Stimulated activated CD4-positive, alpha-beta T cell treated with anti-CD3 and anti-CD28 coated beads, Interleukin-15, amount 100 ng/mL, for 24 hours (primary cell): Measurements from ENCODE around the gene NTM.

Experiments
- DNase-seq: peaks from one replicate; pipeline ENCODE4 v3.0.0-alpha.2; 2020

NTM gene

GRCh38 chr11:131614631-131615030 lies 244.2 kb downstream of the NTM start:
- no peak for DNase-seq

DNA sequence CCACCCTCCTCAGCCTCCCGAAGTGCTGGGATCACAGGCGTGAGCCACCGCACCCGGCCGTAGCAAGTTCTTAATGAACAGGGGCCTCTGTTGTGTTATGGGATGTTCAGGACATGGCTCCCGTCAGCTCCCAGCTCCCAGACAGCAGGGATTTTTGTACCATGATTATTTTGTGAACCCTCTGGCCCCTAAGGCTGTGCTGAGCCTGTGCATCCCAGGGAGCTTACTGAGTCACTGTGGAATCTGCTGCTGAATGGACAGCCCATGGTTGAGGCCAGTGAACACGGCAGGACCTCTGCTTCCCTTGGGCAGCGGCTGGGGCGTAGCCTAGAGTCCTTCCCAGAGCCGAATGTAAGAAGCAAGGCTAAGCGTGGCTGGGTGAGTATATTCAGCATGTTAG lies 245.2 kb downstream of the NTM start:
- DNase-seq: no peak

DNA sequence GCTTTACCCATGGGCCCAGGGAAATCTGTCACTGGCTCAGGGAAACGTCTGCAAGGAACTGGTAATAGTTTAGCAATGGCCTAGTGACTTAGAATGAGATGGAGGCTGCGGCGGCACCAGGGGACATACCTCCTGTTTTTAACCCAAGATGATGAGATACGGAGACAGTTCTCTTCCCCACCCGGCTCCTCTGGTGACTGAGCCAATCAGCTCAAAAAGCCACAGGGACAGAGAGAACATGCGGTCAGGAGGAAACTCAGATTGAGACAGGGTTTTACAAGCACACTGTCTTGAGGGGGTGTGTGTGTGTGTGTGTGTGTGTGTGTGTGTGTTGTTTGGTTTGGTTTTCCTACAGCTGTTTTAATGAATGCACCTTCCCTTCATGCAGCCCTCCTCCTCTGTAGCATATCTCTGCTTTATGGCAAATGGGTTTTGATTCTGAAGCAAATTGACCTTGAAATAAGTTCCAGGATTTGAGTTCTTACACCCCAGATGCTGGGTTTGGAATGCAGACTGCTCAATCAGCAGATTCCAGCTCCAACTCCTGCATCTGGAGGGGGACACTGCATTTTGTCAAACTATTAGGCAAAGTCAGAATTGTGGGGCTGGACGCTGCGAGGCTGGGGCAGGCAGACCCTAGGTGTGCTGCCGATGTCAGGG lies 246.2 kb downstream of the NTM start:
- no peak for DNase-seq

DNA sequence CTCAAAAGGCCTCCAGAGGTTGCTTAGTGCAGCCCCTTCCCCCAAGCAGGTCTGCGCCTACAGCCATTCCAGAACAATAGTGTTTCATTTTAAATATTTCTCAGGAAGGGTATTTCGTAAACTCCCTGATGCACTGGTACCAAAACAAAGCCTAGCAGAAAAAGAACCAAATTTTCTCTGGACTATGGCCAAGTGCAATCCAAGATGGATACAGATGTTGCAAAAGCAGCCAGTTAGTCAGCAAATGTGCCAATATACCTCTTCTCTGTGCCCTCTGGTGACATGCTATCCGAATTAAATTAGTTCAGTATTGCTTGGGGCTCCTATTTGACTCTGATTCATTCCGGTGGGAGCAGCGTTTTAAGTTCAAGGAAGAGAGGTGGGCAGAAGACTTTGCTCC lies 247.8 kb downstream of the NTM start:
- no peak for DNase-seq

DNA sequence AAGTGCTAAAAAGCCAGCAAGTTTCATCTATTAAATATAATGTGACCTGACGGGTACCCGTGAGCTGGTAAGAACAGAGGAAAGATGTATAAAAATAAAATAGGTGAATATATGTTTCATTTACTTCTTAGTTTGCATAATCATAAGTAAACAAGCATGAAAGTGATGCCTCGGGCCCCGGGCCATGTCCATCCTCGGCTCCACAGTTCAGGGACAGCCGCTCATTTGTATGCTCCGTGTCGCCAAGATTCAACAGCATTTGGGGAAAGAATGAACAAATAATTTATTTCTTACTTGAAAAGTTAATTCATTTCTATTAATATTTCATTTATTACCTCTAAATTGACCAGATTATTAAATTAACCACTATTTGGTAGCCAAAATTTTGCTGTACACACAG lies 251.8 kb downstream of the NTM start:
- no peak for DNase-seq

- DNase-seq: no peak
Measured at GRCh38 chr11:131624531-131624930, 254.1 kb downstream of the NTM start.

DNA sequence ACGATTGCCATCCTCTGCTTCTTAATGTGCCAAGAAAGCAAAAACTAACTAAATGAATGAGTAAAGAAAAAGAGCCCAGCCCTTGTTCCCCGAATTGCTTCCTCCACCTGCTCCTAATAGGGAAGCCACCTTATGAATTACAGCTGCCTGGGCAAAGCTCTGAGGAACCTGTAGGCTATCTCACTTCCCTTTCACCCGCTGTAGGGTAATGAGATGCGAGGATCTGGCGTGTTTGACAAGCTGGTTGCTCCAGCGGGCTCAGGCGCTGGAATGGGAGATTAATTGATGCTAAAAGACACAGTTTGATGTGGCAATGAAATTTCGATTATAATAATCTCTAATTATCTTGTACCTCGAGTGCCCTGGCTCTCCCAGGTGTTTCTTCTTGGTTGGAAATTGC lies 256.4 kb downstream of the NTM start:
- DNase-seq: no peak

DNA sequence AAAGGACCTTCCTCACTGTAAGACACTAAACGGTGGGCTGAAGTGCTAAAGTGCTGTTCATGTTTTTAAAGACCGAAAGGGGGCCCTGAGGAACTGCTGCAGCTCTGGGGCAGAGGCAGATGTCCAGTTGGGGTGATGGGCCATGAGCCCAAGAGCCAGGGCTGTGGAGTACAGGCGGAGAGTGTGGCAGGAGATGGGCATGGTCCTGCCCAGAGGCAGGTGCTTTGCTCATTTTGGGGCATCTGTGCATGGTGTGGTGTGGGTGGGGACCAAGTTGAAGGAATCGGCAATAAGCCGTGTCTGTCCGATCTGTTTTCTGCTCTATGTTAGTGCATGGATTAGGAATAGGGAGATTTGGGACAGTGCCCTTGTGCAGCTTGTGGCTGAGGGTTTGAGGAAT lies 258.3 kb downstream of the NTM start:
- no peak for DNase-seq

GRCh38 chr11:131629925-131630540 lies 259.6 kb downstream of the NTM start:
- no peak for DNase-seq

- DNase-seq: no peak
Measured at GRCh38 chr11:131632971-131633370, 262.6 kb downstream of the NTM start.

- DNase-seq: no peak
Measured at GRCh38 chr11:131633921-131634715, 263.7 kb downstream of the NTM start.

DNA sequence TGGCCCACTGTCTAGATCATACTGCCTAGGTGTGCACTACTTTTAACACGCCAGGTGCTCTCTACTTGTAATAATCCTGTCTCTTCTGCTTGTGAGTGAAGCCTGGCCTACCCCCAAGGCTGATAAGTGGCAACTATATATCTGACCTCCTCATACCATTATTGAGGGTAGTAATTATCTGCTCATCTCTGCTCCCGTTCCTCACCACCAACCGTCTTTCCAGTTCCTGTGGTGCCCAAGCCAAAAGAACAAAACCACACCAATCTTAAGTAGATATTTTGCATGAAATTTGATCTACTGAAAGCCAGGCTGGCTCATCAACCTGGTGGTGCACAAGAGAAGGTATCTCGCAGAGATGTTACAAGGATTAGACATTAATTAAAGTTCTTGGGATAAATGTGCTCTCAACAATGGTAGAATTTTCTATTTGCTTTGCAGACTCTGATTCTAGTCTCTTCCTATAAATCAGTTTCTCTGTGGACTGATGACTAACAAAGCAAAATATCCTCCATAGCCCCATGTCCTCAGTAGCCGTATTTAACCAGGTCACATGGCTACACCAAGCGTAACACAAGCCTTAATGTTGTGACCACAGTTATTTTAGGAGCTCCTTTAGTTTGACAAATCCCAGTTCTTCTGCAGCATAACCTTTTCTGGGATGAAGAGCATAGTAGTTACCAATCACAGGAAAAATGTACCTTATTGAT lies 267.2 kb downstream of the NTM start:
- no peak for DNase-seq

GRCh38 chr11:131638889-131639288 lies 268.5 kb downstream of the NTM start:
- no peak for DNase-seq

DNA sequence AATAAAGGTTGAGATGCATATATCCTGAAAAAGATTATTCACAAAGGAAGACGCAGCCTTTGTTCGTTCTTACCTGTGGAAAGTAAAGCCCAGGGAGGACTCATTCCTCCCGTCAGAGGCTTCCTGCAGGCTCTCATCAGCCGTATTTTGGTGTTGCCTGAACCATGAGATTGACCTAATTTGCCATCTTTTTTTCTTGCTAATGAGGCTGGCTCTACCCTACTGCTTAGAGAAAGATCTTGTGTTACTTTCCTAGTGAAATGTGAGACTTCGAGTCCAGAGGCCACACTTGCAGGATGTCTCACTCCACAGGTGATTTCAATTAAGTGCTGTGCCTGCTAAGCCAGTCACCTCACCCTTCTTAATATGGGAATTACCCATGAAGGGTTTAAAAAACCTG lies 269.9 kb downstream of the NTM start:
- DNase-seq: no peak

DNA sequence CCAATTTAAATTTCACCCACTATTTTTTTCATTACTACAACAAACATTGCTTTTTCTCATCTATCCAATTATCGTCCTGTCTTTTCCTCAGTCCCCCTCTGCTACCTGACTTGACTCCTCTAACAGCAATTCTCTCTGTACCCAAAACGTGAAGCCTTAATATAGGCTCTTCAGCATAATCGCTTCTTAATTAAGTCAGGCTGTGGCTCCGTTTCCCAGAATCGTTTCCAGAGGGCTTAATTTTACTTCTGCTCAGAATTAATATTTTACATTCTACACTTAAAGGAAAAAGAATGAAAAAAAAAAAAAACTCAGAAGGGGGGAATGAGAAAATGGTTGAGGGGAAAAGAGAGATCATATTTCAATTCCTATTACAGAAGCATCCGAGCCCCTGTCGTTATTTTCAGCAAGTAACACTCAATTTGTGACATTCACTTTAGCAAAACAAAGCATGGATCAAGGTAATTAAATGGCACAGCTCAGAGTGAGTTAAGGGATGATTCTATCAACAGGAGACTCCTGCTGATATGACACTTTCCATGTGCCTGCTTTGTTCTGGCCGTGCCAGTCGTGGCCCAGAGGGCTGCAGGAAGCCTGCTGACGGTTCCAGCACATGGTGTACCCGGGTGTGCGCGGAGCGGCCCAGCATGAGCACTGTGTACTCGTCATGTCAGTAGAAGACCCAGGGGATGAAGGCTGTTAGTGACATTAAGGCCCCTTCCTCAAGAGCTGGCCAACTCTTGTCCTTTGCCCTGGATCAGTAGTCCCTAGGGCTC lies 272.5 kb downstream of the NTM start:
- DNase-seq: no peak

DNA sequence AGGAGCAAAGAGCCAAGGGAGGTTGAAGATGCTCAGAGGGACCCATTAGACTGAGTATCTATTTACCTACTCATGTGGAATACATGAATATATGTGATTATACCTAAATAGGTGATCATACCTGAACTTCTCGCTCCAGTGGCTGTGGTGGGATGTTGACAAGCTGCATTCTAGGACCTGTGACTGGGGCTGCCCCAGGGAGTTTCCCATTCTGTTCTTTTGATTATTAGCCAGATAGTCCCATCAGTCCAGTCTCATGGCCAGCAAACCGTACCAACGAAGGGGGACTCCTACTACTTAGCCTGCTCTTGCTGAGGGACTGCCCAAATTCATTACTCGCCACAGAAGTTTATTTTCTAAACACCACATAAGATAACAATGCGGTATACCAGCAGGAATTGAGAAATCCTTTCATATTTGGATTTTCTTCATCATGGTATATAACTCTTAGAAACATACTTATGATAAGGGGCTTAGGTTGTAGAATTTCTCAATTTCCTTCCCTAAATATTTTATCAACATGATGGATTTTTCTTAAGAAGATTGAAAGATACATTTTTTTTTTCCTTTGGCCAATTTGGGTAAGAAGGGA lies 273.9 kb downstream of the NTM start:
- DNase-seq: no peak

- DNase-seq: no peak
Measured at GRCh38 chr11:131645237-131645636, 274.8 kb downstream of the NTM start.

GRCh38 chr11:131649856-131650255 lies 279.4 kb downstream of the NTM start:
- DNase-seq: no peak

DNA sequence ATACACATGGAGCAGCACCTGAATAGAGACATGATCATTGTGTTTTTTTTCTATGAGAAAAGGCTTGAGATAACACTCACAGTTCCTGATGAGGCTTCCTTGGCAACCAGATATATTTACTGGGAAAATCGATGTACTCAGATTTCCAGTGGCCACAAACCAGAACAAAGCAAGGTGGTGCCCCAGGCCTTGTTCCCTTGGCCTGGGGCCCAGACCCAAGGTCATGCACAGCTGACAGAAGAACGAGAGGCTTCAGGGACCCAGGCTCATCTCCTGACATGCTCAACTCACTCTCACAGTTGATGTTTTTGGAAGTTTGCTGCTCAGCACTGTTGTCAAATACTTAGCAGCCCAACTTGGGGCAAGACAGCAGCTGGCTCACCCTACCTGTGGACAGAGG lies 281.8 kb downstream of the NTM start:
- no peak for DNase-seq

- no peak for DNase-seq
Measured at GRCh38 chr11:131653260-131653659, 282.8 kb downstream of the NTM start.

DNA sequence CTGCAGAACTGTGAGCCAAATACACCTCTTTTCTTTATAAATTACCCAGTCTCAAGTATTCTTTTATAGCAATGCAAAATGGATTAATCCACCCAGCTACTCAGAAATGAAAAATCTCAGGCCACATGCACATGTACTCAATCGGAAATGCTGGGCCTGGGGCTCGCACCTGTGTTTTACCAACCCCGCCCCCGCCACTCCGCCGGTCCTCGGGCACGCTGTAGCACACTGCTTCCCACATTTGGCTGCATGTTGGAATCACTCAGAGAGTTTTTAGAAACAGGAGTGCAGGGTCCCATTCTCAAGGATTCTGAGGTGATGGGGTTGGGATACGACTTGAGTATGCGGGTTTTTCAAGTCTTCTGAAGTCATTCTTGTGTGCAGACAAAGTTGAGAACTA lies 284.4 kb downstream of the NTM start:
- DNase-seq: no peak

DNA sequence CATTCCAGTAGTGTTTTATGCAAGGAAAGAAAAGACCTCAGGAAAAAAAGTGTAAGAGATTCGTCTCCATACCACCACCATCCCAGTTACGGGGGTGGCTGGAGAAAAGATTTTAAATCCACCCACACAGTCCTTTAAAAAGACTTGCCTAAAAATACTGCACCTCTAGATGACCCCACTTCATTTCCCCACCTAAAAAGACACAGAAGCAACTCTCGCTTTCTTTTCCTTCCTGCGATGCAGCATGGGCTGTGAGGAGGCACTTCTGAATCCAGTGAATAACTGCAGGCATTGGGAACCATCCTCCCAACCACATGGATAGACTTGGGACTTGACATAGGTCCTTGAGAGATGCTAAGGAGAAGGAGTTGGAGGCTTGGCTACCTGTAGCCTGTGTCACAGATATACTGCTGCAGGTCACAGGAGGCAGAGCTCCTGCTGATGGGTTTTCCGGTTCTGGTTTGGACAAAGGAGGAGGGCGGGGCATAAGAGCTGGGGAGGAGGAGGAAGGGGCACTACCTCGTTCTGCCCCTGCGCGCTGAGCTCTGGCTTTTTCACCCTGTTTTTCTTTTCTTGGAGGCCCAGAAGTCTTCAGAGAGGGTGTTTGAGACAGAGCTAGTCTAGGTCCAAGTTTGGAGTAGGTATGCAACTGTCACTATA lies 285.9 kb downstream of the NTM start:
- DNase-seq: no peak
